ENCODE results near the gene ARF3.

GRCh38 chr12:48966177-48966895 lies 9.0 kb upstream of the ARF3 start:
- TF ChIP-seq EZH2 (IDR thresholded peaks at IDR 0.05; ENCODE audit: borderline replicate concordance, low read length) (no peak), CTCF (conservative IDR thresholded peaks at IDR 0.05 in 1 of 2, IDR thresholded peaks at IDR 0.05 in 1 of 2; ENCODE audit: extremely low read depth in 1 of 2, insufficient read depth in 1 of 2, low read depth in 1 of 2, low read length in 2 of 2) (no peak)

Measured in mammary epithelial cell (primary cell).